Colon (tissue), 2 donors: ENCODE measurements around the gene PPP1R14D.
"Not testable (repeated sequence)": the region's sequence is repeated elsewhere in the genome, so short reads cannot be mapped to it uniquely, and the experiment has no call there.

ENCODE experiments used
- FAIRE-seq: peaks from 2 replicates; lab custom pipeline; 2012; peaks lifted over from hg19 to GRCh38; lab: Jason Lieb, UNC
- donor health status: control.
- donor health status: control.

The PPP1R14D gene, protein sequence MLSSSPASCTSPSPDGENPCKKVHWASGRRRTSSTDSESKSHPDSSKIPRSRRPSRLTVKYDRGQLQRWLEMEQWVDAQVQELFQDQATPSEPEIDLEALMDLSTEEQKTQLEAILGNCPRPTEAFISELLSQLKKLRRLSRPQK

DNA sequence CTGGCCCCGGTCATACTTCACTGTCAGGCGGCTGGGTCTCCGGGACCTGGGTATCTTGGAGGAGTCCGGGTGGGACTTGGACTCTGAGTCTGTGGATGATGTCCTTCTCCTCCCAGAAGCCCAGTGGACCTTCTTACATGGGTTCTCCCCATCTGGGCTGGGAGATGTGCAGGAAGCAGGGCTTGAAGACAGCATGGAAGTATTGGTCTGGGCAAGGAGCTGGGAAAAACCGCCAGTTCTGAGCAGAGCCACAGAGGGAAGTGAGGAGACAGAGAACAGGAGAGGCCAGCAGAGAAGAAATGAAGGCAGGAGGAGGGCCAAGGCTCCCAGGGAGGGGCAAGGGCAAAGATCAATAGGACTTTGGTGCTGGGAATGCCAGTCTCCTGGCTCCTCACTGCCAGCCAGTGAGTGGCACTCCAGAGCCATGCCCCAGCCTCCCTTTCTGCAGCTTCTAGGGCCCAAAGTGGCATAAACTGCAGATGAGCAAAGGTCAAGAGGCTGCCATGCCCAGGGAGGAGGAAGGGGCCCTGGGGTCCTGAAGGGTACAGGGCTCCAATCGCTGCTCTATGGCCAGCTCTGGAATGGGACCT is at the start of gene PPP1R14D:
PPP1R14D (minus strand) TSS at position 262 of the 590 bp plus-strand sequence; CDS start at position 195, 67 bp downstream.
- FAIRE-seq = no peak

DNA sequence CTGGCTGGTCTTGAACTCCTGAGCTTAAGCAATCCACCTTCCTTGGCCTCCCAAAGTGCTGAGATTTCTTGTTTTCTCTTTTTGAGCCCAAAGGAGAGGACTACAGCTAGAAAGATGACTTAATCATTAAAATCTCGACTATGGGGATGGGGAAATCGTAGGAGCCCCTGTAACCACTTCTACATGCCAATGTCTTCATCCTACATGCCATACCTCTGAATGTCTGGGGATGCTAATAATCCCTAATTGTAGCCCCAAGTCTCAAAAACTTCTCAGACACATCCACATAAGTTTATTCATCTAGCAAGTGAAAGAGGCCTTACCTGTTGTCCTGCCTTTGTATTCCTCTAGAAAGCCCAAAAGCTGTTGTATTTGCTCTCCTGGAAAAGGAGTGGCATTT is 49.2 kb upstream of the PPP1R14D start:
- FAIRE-seq = no peak

DNA sequence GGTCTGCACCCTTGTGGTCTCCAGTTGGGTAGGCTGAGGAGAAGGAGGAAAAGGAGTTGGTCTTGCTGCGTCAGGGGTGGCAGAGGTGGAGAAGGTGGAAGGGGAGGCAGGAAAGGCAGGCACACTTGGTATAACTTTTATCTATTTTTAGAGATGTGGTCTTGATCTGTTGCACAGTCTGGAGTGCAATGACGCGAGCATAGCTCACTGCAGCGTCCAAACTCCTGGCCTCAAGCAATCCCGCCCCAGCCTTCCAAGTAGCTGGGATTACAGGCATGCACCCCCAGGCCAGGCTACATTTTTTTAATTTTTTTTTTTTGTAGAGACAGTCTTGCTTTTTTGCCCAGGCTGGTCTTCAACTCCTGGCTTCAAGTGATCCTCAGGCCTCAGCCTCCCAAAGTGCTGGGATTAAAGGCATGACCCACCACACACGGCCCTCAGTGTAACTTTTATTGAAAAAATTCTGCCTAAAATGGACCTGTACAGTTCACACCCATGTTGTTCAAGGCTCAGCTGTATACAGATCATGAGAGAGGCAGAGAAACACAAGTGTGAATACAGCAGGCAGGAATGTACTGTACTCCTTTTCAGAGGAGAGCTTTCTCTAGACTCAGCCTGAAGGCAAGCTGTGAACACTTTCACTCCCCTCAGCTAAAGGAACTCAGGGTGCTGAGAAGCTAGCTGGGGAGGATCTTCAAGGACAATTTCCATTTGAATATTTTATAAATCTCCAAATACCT is 47.7 kb upstream of the PPP1R14D start:
- no peak for FAIRE-seq

DNA sequence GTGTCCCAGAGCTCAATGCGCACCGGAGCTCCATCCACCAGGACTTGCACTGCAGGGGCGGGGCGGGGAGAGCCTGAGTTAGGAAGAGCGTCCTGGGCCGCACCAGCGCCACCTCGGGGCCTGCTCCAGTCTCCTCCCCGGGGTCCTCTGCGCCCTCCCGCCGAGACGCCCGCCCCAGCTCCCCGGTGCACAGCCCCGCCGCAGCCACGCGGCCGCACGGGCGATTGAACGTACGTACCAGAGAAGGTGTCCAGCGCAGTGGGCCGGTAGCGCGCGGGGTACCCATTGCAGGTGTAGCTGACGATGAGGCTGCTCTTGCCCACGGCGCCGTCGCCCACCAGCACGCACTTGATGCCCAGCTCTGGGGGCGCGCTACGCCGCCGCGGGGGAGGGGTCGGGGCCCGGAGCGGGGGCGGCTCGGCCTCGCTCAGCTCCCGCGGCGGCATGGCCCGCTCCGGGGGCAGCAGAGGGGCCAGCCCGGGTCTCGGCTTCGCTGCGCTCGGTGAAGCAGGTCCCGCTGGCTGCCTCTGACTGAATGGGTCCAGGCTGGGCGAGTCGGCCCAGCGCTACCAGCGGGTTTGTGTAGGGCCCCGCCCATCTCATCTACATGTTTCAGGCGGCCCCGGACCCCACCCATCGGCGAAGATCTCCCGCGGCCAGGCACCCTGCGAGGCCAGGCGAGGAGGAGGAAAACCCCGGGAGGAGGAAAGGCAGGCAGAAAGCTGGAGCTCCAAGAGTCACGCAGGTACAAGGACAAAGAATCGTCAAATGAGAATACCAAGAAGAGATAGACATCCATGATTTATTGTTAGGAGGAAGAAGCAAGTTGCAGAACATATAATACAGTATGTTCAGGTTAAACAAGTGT is 45.4 kb upstream of the PPP1R14D start, which contains the start of gene RHOV:
RHOV (minus strand) TSS at position 541 of the 868 bp plus-strand sequence; CDS start at position 446, 95 bp downstream.
- FAIRE-seq = no peak

DNA sequence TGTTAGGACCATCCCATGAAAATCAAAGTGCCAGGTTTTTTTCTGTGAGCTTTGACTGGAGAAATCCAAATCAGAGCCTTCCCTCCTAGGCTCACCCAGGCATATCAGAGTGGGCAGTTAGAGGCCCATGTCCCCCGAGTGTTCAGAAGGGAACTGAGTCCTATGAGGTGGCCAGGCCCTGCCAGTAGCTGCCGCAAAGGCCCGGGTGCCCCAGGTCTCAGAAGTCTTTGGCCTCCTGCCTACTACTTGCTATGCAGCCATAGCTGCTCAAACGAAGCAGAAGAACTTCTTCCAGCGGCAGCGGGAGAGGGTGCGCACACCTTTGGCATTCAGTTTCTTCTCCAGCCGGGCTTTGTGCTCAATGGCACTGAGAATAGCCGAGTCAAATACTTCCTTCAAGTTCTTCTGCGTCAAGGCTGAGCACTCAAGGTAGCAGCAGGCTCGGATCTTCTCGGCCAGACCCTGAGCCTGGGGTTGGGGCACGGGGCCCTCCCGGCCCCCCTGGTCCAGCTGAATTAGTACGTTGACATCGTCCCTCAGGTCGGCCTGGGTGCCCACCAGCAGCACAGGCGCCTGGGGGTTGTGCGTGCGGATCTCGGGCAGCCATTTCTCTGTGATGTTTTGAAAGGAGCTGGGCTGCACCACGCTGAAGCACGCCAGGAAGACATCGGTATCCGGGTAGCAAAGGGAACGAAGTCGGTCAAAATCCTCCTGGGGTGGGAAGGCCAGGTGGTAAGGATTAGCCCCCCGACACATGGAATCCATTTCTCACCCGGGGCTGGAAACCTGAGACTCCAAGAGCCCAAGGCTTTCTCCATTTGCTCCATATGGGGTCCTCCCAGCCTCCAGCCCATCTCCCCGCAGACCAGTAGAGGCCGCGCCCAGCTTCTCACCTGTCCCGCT is 44.5 kb upstream of the PPP1R14D start:
- no peak for FAIRE-seq

DNA sequence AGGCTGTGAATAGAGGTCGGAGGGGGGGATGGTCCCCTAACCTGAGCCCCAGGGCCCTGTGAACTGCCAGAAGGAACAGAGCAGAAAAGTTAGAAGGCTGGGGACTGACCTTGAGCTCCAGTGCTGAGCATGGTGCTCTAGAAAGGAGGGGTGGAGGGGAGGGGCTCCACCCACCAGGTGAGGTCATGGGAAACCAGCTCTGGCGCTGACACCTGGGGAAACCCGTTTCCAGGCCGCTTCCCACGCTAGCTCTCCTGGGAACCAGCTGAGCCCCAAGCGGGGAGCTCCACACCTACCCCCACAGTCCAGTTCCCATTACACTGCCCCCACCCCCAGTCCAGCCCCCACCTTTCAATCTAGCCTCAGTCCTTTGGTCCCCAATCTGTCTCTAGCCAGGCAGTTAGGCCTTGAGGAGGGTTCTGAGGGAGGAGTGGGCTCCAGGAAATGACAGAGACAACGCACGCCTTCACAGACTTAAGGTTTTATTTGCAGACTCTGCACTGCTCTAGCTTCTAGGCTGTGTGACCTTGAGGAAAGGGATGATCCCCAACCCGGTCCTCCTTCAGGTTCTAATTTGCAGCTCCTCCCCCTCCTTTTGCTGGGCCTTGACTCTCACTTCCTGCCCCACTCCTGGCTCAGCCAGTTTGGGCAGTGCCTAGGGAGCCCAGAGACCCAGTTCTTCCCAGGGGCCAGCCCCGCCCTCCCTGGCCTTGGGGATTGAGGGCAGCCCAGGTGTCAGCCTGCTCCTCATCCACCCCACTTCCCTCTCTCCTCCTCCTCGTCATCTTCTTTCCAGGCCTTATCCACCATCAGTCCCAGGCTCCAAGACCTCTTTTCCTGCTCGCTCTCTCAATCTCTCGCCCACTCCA is 43.5 kb upstream of the PPP1R14D start:
- FAIRE-seq = no peak

DNA sequence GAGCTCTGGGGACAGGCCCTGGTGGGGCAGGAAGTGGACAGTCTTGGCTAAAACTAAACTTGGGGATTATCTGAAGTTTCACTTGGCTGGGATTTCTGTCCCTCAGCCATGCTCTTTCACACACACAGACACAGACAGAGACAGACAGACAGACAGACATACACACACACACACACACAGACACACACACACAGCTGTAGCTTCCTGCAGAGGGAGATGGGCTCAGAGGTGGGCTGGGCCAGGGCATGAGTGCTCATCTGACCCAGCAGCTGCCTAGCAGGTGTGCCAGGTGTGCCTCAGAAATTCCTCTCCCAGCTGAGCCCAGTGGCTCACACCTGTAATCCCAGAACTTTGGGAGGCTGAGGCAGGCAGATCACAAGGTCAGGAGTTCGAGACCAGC is 42.2 kb upstream of the PPP1R14D start:
- no peak for FAIRE-seq

DNA sequence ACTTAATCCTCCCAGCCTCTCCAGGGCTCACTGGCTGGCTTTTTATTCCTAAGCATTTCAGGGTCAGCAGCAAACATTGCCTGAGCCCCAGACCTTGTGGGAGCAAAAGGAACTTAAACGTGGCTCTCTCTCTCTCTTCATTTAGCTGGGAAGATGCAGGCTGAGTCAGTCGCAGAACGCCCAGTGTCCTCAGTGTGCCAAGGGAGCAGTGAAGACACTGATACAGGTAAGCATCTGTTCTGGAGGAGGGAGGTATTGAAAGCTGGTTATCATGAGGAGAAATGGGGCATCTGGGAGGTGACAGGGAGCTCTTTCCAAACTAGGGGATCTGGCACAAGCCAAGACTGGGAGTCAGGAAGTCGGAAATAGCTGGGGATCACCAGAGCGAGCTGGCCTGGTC is 41.2 kb upstream of the PPP1R14D start:
- FAIRE-seq = no peak

DNA sequence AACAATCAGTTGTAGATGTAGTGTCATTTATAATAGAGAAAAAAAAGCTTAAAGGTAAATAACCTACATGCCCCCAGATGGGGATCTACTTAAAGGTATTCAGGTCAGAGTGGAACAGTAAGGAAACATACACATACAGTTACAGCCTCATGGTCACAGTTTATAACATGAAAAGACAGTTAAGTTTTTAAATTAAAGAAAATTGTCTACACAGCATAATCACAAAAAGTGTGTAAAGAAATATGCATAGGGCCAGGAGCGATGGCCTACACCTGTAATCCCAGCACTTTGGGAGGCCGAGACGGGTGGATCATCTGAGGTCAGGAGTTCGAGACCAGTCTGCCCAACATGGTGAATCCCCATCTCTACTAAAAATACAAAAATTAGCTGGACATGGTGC is 38.7 kb upstream of the PPP1R14D start:
- no peak for FAIRE-seq

DNA sequence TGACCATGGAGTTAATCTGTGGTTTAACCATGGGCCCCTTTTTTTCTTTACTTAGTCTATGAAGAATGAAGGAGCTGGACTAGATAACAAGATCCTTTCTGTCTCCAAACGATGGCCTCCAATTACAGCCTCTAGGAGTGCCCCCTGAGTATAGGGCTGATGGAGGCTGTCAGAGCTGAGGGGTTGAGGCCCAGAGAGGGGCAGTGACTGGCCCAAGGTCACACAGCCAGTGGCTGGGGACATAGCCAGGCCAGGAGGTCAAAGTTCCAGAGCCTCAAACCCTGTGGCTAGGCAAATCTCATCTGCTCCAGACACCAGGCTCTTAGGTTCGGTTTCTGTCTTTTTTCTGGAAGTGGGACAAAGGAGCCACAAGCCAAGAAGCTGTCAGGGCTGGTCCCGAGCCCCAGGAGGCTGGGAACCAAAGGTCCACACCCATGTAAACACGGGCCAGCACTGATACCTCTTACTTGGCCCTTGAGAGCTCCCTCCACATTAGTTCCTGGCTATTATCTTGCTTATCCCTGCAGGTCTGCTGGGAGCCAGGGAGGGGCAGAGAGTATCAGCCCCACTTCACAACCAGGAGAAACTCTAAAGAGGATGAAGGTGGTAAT is 35.3 kb upstream of the PPP1R14D start:
- no peak for FAIRE-seq

DNA sequence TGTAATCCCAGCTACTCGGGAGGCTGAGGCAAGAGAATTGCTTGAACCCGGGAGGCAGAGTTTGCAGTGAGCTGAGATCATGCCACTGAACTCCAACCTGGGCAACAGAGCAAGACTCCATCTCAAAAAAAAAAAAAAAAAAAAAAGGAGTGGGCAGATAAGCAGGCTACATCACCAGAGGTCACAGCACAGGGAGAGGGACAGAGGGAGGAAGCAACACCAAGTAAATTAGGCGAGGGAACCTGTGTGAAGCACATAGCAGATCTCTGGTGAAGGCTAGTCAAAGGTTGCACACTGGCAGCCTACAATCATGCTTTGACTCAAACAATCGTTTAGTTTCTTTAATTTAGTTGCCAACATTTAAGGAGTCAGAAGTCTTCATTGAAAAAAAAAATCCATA is 32.6 kb upstream of the PPP1R14D start:
- not testable (repeated sequence) for FAIRE-seq

DNA sequence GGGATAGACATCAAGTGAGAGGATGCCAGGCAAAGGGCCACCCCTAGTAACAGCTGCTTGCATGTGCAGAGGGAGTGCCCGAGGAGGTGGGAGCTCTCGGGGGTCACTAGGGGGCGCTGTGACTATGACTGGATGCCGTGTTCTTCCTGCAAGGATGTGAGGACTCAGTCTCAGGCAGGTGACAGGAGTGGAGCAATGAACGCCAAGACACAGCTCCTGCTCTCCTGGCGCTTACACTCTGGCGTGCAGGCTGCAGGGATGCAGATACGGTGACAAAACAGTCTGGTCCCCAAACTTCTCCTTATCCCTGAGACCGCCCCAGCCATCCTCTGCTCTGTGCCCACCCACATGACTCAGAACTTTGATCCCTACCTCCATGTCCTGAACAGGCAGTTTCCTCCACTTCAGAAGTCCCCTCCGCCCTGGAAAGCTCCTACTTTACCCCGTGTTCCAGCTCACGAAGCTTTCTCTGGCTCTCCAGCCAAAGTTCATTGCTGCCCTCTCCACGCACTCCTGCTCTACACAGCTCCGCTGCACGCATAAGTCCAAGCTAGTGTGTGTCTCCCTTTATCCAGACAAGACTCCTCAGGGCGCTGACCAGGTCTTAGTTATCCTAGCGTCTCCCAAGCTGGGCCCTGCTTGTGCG is 30.8 kb upstream of the PPP1R14D start:
- FAIRE-seq = no peak

DNA sequence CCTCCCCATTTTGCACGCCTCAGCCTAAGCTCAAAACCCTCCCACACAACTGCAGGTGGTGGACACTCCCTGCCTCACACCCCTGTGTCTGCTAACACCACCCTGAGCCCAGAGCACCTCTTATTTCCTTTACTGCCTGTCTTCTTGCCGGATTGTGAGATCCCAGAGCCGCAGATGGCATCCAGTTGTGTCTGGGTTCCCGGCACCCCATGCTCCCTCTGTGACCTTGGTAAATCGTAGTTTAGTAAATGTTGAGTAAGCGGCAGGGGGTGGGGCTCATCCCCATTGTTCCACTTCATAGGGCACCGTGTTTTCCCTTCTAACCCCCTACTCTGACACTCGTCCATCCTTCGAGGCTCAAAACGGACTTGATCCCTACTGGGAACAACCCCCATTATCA is 30.2 kb upstream of the PPP1R14D start:
- FAIRE-seq = no peak

DNA sequence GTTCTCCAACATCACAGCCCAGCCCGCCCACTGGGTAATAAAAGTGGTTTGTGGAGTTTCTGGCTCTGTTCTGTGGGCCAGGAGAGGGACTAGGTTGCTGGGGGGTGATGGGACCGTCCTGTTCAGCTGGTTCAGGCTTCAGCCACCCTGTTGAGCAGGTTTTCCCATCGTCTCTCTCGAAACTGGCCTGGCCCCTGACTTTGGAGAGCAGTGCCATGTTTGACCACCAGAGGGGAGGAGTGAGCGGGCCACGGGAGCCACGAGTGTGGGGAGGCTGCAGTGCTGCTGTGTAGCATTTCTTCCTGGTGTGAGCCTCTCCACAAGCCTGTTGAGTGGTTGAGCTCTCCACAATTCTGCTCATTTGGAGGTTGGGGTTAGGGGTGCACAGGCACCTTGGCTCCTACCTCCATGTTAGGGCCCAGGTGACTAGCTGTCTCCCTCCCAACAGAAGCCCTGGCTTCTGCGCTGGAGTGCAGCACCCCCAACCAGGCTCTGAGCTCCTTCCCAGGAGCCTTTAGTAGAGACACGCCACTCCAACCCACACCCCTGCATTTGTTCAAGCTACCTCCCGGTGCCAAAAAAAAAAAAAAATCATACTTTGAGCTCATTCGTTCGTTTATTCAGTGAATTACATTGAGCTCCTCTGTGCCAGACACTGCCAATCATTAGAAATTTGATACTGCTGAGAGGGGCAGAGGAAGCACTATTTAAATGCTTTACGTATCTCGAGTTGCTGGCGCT is 29.3 kb upstream of the PPP1R14D start:
- no peak for FAIRE-seq

DNA sequence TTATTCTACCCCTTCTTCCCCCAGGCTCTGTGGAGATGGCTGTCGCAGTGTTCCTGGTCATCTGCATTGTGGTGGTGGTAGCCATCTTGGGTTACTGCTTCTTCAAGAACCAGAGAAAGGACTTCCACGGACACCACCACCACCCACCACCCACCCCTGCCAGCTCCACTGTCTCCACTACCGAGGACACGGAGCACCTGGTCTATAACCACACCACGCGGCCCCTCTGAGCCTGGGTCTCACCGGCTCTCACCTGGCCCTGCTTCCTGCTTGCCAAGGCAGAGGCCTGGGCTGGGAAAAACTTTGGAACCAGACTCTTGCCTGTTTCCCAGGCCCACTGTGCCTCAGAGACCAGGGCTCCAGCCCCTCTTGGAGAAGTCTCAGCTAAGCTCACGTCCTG is 28.2 kb upstream of the PPP1R14D start:
- FAIRE-seq = no peak

DNA sequence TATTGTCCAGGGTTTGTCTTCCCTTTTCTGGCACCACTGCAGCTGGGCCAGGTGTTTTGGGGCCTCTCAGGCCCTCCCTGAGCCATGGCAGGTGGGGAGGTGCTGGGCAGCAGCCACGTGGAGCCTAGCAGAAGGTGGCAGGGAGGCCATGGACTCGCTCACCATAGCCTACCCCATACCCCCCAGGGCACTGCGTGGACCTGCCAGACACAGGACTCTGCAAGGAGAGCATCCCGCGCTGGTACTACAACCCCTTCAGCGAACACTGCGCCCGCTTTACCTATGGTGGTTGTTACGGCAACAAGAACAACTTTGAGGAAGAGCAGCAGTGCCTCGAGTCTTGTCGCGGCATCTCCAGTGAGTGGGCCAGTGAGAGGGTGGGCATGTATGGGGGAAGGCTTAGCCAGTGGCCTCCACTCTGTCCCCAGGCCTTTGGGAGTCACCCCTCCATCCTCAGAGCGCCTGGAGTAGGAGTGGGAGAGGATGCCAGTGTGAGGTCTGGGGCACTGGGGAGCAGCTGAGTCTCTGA is 27.3 kb upstream of the PPP1R14D start:
- no peak for FAIRE-seq

DNA sequence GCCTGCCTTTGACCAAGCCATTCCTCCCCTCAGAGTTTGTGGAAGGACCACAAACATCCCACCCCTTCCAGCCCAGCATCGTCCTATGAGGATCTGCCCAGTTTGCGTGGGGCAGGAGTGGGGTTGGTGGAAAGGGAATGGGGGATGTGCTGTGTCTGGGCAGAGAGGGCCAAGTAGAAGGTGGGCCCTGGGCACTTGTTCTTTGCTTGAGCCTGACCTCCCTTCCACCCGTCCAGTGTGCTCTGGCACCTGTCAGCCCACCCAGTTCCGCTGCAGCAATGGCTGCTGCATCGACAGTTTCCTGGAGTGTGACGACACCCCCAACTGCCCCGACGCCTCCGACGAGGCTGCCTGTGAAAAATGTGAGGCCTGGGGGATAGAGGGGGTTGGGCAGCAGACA is 25.7 kb upstream of the PPP1R14D start:
- no peak for FAIRE-seq

DNA sequence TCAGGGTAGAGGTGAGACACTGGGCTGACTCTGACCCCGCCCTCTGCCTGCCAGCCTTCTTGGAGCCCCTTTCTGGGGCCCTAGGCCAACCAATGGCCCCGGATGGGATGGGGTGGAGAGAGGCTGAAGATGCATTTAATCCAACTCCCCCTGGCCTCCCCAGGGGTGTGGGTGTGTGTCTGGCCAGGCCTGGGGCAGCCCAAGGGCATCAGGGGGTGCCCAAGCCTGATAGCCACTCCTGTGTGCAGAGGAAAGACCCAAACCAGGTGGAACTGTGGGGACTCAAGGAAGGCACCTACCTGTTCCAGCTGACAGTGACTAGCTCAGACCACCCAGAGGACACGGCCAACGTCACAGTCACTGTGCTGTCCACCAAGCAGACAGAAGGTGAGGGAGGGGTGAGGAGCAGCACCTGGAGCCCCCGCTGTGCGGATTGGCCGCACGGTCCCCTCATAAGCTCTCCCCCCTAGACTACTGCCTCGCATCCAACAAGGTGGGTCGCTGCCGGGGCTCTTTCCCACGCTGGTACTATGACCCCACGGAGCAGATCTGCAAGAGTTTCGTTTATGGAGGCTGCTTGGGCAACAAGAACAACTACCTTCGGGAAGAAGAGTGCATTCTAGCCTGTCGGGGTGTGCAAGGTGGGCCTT is 24.9 kb upstream of the PPP1R14D start:
- no peak for FAIRE-seq
